ENCODE data around the gene ACAD10. TPM values are rescaled to one million over a fixed set of nuclear protein-coding genes. Genes with fewer than 3 reads are reported as not detected.
A peak's percentile ranks its signal among the peaks of the same experiment; 100 is the strongest.
"Not testable (repeated sequence)": the region's sequence is repeated elsewhere in the genome, so short reads cannot be mapped to it uniquely, and the experiment has no call there.

The ACAD10 gene
- total and polyA plus RNA-seq, 2 of the 13 experiments (the other 11 are each of a cell fraction or from before 2014, with no cell fraction given) = 15.2 to 16.3 TPM

GRCh38 chr12:111715279-111715678 lies 29.4 kb downstream of the ACAD10 start:
- ChIA-PET POLR2A (no interaction called here), CTCF (ENCODE audit: low intra/inter-chr PET ratio, low total read pairs) (no interaction called here)
- no peak overlapping the region for H2AFZ ChIP-seq (ENCODE audit: low read length)
- H3K4me3 ChIP-seq (replicated peaks in 1 of 3; ENCODE audit: insufficient read depth in 1 of 3, low read depth in 2 of 3, low read length in 3 of 3) = no peak overlapping the region
- DNase-seq (ENCODE audit: low spot score) (peak; percentile 4), ATAC-seq (peak; percentile 39; the same call in 2 of the 3 replicates), FAIRE-seq (no peak)
- H3K9ac ChIP-seq (ENCODE audit: insufficient read depth, low read depth, low read length) = no peak overlapping the region
- H4K20me1 ChIP-seq (ENCODE audit: insufficient read depth, low read length) = no peaks in the 10 kb centered on the region
- 98% methylated on average over 4 of the region's 4 CpGs for WGBS (ENCODE audit: low lambda C conversion rate)
- H3K27me3 ChIP-seq (ENCODE audit: control insufficient read depth in 1 of 2, insufficient read depth in 2 of 2, low read length in 2 of 2) = no peaks in the 10 kb centered on the region
- H3K36me3 ChIP-seq (replicated peaks in 1 of 2; ENCODE audit: control insufficient read depth in 1 of 2, insufficient read depth in 2 of 2, low read length in 2 of 2) = peaks cover 10 to 38% of the 10 kb centered on the region in 2 experiments
- H3K79me2 ChIP-seq (ENCODE audit: insufficient read depth, low read length) = no peaks in the 10 kb centered on the region
- H3K4me2 ChIP-seq (ENCODE audit: low read depth, low read length) = no peak overlapping the region
- BruUV-seq (replicated peaks) = no TSS peak
- no peak overlapping the region for H3K27ac ChIP-seq (ENCODE audit: extremely low read length, insufficient read depth, low read length)
- TF ChIP-seq ZFP1 (CRISPR knock-in tag; IDR thresholded peaks at IDR 0.05) (no peak), ZNF552 (CRISPR knock-in tag; IDR thresholded peaks at IDR 0.05; ENCODE audit: borderline replicate concordance) (no peak)
- TF ChIP-seq, protein P1, sequence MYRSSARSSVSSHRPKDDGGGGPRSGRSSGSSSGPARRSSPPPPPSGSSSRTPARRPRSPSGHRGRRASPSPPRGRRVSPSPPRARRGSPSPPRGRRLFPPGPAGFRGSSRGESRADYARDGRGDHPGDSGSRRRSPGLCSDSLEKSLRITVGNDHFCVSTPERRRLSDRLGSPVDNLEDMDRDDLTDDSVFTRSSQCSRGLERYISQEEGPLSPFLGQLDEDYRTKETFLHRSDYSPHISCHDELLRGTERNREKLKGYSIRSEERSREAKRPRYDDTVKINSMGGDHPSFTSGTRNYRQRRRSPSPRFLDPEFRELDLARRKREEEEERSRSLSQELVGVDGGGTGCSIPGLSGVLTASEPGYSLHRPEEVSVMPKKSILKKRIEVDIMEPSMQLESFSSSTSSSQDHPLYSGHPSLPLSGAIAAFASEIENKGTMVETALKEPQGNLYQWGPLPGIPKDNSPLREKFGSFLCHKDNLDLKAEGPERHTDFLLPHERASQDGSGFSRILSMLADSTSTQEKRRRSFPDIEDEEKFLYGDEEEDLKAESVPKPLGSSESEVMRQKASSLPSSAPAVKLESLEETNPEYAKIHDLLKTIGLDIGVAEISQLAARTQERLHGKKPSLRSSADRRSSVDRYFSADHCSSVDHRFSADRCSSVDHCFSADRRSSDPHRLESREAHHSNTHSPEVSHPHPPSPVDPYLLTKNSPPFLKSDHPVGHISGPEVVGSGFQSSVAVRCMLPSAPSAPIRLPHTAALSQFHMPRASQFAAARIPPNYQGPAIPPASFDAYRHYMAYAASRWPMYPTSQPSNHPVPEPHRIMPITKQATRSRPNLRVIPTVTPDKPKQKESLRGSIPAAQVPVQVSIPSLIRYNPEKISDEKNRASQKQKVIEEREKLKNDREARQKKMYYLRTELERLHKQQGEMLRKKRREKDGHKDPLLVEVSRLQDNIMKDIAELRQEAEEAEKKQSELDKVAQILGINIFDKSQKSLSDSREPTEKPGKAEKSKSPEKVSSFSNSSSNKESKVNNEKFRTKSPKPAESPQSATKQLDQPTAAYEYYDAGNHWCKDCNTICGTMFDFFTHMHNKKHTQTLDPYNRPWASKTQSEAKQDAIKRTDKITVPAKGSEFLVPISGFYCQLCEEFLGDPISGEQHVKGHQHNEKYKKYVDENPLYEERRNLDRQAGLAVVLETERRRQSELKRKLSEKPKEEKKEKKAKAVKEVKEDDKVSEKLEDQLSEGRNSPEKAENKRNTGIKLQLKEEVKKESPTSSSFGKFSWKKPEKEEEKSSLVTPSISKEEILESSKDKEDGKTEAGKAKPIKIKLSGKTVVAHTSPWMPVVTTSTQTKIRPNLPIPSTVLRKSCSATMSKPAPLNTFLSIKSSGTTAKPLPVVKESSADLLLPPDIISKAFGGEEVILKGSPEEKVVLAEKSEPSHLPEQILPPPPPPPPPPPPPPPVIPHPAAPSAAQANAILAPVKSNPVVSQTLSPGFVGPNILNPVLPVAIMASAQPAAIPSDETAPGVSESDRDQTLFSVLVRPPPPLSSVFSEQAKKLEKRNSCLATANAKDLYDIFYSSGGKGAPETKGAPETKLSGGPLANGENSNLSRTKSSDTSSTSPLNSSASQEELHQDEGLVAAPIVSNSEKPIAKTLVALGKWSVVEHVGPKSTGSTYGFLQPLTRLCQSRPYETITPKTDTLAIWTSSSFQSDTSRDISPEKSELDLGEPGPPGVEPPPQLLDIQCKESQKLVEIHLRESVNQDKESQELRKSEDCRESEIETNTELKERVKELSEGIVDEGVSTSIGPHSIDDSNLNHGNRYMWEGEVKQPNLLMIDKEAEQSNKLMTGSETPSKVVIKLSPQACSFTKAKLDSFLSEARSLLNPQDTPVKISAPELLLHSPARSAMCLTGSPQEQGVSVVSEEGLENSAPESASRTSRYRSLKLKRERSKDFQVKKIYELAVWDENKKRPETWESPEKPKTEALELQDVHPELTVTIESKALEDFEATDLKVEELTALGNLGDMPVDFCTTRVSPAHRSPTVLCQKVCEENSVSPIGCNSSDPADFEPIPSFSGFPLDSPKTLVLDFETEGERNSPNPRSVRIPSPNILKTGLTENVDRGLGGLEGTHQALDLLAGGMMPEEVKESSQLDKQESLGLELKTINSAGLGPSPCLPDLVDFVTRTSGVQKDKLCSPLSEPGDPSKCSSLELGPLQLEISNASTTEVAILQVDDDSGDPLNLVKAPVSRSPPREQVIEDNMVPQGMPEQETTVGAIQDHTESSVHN (CRISPR knock-in tag; IDR thresholded peaks at IDR 0.05) = no peak
- no peaks in the 10 kb centered on the region for H3K9me3 ChIP-seq (ENCODE audit: low read length)
- no peaks in the 10 kb centered on the region for H3K4me1 ChIP-seq (ENCODE audit: insufficient read depth, low read length)
- in situ Hi-C loops (cut with HindIII; ENCODE audit: extremely low pct_ligation_motif_present, low pct_unique_long_range_greater_than_20kb) = no loop called here
- intact Hi-C loops (cut with micrococcal nuclease; ENCODE audit: unreplicated experiment) = no loop called here

DNA sequence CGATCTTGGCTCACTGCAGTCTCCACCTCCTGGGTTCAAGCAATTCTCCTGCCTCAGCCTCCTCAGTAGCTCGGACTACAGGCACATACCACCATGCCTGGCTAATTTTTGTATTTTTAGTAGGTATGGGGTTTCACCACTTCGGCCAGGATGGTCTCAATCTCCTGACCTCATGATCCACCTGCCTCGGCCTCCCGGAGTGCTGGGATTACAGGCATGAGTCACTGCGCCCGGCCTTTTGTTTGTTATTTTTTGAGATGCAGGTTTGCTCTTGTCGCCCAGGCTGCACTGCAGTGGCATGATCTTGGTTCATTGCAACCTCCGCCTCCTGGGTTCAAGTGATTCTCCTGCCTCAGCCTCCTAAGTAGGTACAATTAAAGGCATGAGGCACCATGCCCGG lies 33.5 kb downstream of the ACAD10 start:
- H3K36me3 ChIP-seq (replicated peaks in 1 of 2; ENCODE audit: control insufficient read depth in 1 of 2, insufficient read depth in 2 of 2, low read length in 2 of 2) = peaks cover 7 to 23% of the 10 kb centered on the region in 2 experiments; a peak in 4 of 5 replicates
- H4K20me1 ChIP-seq (ENCODE audit: insufficient read depth, low read length); DNase-seq (ENCODE audit: low spot score); in situ Hi-C loops (cut with HindIII; ENCODE audit: extremely low pct_ligation_motif_present, low pct_unique_long_range_greater_than_20kb); H3K4me2 ChIP-seq (ENCODE audit: low read depth, low read length); POLR2A ChIA-PET; H2AFZ ChIP-seq (ENCODE audit: low read length); H3K4me1 ChIP-seq (ENCODE audit: insufficient read depth, low read length); H3K79me2 ChIP-seq (ENCODE audit: insufficient read depth, low read length); BruUV-seq (replicated peaks); ATAC-seq; H3K9ac ChIP-seq (ENCODE audit: insufficient read depth, low read depth, low read length); H3K27ac ChIP-seq (ENCODE audit: extremely low read length, insufficient read depth, low read length); H3K4me3 ChIP-seq (replicated peaks in 1 of 3; ENCODE audit: insufficient read depth in 1 of 3, low read depth in 2 of 3, low read length in 3 of 3); intact Hi-C loops (cut with micrococcal nuclease; ENCODE audit: unreplicated experiment); FAIRE-seq; H3K27me3 ChIP-seq (ENCODE audit: control insufficient read depth in 1 of 2, insufficient read depth in 2 of 2, low read length in 2 of 2); H3K9me3 ChIP-seq (ENCODE audit: low read length); CTCF ChIA-PET (ENCODE audit: low intra/inter-chr PET ratio, low total read pairs): not testable (repeated sequence)
- WGBS (ENCODE audit: low lambda C conversion rate) = 94% methylated on average over 10 of the region's 10 CpGs

All from HepG2 (cell line).